GM21367 (cell line): ENCODE measurements around the gene CFAP210.

Experiments used
- ATAC-seq: cut with Tn5 transposase; IDR thresholded peaks from one replicate; pipeline ENCODE4 v1.9.1; 2021; ENCODE audit not compliant: unreplicated experiment

CFAP210 gene, protein sequence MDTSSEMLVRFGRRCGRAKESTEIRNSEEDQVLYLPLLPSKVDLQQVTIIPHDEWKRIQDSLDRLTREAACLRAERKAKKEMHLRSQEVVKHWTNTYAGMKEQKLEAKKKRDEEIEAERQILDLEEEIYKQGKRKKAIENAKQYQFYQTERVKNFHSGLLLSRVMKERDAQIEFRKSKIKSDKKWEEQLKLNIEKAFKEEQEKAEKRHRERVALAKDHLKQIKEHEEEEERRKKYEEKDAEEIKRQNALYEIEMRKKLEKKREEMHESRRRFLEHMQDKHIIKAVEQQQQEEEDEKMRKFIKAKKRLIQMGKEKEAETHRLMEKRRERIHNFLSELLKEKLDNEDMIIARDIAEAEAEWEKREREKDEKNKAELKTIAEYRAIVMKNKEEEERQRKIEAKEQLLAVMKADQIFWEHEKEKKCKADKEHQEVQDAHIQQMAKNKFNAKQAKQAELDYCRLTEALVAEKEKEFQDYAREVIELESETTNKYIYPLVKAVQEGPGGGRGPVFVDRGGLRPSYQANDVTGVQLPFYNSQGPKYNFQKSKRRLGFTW

GRCh38 chr2:169694113-169694893 is at the start of gene CFAP210, which contains the start of gene PHOSPHO2:
TSS of gene CFAP210 (minus strand) at chr2:169694405. CDS start at chr2:169694327, 78 bp downstream.
TSS of gene PHOSPHO2 (plus strand) at chr2:169694469. CDS start at chr2:169700972, 6,503 bp downstream.
- ATAC-seq, result peak; percentile 99

DNA sequence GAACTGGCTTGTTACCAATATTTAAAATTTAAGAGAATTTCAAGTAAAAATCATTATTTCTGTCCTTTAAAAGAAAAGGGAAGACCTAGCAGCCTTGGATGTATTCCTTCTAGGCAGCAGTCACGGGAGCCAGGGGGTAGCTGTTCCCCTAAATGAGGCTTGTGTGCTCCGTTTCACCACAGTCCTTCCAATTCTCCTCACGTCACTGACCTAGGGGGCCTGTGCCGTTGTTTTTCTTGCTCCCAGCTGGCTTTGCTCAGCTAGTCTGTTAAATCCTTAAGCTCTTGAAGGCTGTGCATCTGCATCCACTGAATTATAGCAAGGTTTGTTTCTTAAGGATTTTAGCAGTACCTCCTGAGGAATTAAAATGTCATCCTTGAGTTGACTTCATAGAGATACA is 49.3 kb upstream of the CFAP210 start:
- no peak for ATAC-seq

- ATAC-seq, result no peak
Observed at GRCh38 chr2:169739351-169739750, 45.1 kb upstream of the CFAP210 start.

- ATAC-seq, result no peak
Observed at GRCh38 chr2:169738566-169739229, 44.5 kb upstream of the CFAP210 start.

GRCh38 chr2:169736902-169737301 is 42.7 kb upstream of the CFAP210 start:
- no peak for ATAC-seq

DNA sequence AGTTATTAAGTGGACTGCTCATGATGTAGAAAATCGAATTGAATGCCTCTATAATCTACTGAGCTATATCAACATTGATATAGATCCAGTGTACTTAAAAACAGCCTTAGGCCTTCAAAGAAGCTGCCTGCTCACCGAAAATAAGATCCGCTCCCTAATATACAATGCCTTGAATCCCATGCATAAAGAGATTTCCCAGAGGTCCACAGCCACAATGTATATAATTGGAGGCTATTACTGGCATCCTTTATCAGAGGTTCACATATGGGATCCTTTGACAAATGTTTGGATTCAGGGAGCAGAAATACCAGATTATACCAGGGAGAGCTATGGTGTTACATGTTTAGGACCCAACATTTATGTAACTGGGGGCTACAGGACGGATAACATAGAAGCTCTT is 41.4 kb upstream of the CFAP210 start:
- ATAC-seq, result no peak

- peak; percentile 37 for ATAC-seq
Observed at GRCh38 chr2:169734169-169734847, 40.1 kb upstream of the CFAP210 start.

DNA sequence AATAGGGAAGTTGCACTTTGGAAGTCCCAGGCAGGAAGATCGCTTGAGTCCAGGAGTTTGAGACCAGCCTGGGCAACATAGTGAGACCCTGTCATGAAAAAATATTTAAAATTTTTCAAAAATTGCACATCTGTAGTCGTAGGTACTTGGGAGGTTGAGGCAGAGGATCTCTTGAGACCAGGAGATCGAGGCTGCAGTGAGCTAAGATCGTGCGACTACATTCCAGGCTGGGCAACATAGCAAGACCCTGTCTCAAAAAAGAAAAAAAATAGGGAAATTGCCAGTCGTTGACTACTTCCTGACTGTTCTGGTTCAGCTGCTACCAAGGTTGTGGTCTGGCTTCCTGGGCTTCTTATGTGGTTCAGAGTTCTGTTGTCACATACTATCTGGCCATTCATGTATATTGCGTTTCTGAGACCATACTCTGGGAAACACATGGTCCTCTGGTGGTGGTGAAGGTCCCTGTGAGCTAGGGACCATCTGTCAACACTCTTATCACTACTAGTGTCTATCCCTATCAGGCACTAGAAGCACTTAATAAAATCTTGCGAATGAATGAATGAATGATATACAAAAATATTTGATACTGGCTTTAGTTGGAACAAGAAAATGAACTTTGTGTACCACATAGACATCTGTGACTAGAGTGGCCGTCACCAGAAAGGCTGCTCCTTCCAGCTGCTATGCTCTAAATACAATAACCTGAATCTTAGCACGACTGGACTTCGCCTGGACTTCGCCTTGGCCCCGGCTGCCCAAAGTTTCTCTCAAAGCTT is 38.6 kb upstream of the CFAP210 start:
- no peak for ATAC-seq

- no peak for ATAC-seq
Observed at GRCh38 chr2:169732075-169732474, 37.9 kb upstream of the CFAP210 start.

GRCh38 chr2:169729274-169729605 is 35.0 kb upstream of the CFAP210 start:
- ATAC-seq, result no peak

GRCh38 chr2:169727065-169727464 is 32.9 kb upstream of the CFAP210 start:
- no peak for ATAC-seq

DNA sequence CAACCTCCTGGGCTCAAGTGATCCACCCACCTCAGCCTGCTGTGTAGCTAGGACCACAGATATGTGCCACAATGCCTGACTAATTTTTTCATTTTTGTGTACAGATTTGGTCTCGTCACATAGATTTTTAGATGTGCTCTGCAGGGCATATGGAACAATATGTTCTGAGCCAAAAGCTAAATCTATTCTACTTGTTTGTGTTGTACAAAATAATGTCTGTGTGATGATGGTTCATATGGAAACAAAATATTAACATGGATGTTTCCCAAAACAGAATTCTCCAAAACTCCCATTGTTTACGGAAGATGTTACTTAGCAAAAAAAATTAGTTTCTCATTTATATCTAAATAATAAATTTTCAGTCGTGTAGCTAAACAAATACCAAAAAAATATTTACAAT is 26.8 kb upstream of the CFAP210 start:
- no peak for ATAC-seq

DNA sequence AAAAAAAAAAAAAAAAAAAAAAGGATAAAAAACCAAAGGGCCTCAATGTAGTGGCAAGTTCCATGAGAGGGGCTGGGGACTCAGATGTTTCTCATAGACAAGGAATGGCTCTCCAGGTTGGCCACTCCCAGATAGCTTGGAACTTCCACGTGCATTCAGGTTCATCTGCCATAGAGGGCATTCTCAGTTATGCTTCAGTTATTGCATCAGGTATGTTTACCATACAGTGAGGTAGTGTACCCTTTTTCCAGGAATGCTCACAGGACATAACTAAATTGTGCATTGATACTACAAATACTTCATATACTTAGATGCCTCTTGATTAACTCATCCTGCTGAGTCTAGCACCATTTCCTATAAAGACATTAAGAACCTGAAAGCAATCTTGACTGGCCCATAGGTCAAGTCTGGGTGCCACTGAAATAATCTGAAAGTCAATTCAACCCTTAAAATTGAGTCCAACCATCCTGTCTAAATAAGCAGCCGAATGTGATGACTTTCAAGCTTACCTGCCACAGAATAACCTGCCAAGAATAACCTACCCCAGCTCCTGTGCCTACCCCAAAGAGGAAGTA is 24.8 kb upstream of the CFAP210 start:
- no peak for ATAC-seq

DNA sequence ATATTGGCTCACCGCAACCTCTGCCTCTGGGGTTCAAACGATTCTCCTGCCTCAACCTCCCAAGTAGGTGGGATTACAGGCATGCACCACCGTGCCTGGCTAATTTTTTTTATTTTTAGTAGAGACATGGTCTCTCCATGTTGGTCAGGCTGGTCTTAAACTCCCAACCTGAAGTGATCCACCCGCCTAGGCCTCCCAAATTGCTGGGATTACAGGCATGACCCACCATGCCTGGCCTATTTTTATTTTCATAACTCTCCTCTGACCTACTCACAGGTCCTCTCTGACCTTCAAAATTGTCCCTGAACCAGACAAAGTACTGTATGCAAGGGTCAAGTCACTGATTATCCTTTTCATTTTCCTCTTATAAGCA is 23.5 kb upstream of the CFAP210 start:
- ATAC-seq, result no peak

- no peak for ATAC-seq
Observed at GRCh38 chr2:169716938-169717690, 22.9 kb upstream of the CFAP210 start.

- ATAC-seq, result no peak
Observed at GRCh38 chr2:169716238-169716886, 22.2 kb upstream of the CFAP210 start.

- no peak for ATAC-seq
Observed at GRCh38 chr2:169715379-169716237, 21.4 kb upstream of the CFAP210 start.

- ATAC-seq, result no peak
Observed at GRCh38 chr2:169714699-169715098, 20.5 kb upstream of the CFAP210 start.
